ENCODE results near the gene DIABLO. TPM values are rescaled to one million over a fixed set of nuclear protein-coding genes. Genes with fewer than 3 reads are reported as not detected.
A peak's percentile ranks its signal among the peaks of the same experiment; 100 is the strongest.

DIABLO gene
- total RNA-seq, 2 donors from 2014 or later = 80.9 to 95.8 TPM

DNA sequence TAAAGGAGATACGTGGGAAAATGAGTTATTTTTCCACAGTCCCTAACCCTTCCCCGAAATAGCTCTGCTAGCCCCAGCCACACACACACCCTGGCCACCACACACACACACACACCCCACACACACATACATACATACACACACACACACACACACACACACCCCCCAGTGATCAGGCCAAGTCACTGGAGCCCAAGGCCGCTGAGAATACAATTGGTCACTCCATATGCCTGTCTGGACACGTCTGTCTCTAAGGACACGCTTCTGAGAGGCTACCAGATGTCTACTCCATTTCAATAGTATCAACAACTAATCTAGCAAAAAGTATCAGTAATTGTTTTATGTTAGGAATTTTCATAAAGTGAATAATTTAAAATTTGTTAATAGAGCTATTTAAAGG is 13.0 kb upstream of the DIABLO start:
- Mint-ChIP-seq H3K27ac (no peak overlapping the region), H3K27me3 (no peaks in the 10 kb centered on the region), H3K4me1 (peaks cover 17% of the 10 kb centered on the region), H3K36me3 (ENCODE audit: low read depth) (peaks cover 3% of the 10 kb centered on the region), H3K4me3 (no peak overlapping the region)
- DNase-seq (no peak), ATAC-seq (no peak)
- no peaks in the 10 kb centered on the region for H3K9me3 ChIP-seq (ENCODE audit: control insufficient read depth, low read length, poor library complexity, severe bottlenecking)

DNA sequence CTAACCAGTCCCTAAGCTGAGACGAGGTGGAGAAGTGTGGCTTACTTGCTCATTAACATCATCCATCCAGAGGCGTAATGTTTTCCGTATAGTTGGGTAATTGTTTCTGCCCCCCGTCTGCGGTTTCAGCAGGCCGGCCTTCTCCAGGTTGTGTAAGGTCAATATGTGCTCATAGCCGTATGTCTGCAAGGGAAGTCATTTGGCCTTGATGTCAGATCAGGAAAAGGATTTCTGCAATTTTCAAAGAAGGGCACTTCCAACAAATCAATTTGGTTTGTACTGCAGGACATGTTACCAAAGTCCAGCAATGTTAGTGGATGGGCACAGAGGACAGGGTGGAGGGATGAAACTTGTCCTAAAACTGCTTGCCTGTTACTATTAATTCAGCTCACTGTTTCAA is 9.9 kb upstream of the DIABLO start:
- Mint-ChIP-seq H3K4me3 (no peak overlapping the region), H3K36me3 (ENCODE audit: low read depth) (peaks cover 3% of the 10 kb centered on the region), H3K27ac (peak overlapping the region; percentile 19), H3K27me3 (no peaks in the 10 kb centered on the region), H3K4me1 (peaks cover 7% of the 10 kb centered on the region)
- DNase-seq = no peak
- no peak for ATAC-seq
- H3K9me3 ChIP-seq (ENCODE audit: control insufficient read depth, low read length, poor library complexity, severe bottlenecking) = no peaks in the 10 kb centered on the region

DNA sequence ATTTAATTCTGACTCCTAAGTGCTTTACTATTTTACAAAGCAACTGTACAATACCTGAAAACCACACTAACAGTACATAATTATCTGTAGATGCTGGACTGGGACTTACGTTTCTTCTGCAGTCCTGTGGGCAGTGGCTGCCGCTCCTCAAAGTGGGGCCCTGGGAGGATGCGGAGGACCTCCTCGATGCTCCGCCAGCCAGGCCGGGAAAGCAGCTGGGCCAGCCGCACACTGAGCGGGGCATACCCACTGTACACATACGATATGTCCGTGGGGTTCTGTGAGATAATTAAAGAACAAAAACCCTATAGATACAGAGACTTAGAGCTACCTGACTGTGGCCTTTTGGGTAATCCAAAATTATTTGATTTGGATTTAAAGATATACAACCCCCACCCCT is 6.8 kb upstream of the DIABLO start:
- H3K4me3 Mint-ChIP-seq = no peak overlapping the region
- H3K9me3 ChIP-seq (ENCODE audit: control insufficient read depth, low read length, poor library complexity, severe bottlenecking) = no peaks in the 10 kb centered on the region
- H3K36me3 Mint-ChIP-seq (ENCODE audit: low read depth) = peaks cover 3% of the 10 kb centered on the region
- no peaks in the 10 kb centered on the region for H3K27me3 Mint-ChIP-seq
- ATAC-seq (no peak), DNase-seq (no peak)
- H3K27ac Mint-ChIP-seq = no peak overlapping the region
- H3K4me1 Mint-ChIP-seq = peaks cover 10% of the 10 kb centered on the region

DNA sequence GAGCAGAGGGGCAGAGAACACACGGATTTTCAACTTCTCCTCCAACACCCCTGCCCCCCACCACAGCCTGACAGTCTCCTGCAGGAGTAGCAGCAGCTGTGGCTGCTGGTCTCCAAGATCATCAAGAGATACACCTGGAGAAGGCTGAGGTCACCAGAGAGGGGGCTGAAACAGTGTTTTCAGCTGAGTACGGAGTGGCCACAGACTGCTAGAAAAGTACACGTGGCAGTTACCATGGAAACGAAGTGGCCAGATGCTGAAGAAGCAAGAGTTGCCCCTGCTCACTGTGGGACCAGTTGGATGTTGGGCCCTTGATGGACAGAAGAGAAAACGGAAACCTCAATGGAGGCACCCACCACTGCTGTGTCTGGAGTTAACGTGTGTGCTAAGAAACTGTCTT is 4.9 kb upstream of the DIABLO start:
- DNase-seq = no peak
- peaks cover 3% of the 10 kb centered on the region for H3K36me3 Mint-ChIP-seq (ENCODE audit: low read depth)
- peaks cover 13% of the 10 kb centered on the region for H3K4me1 Mint-ChIP-seq
- H3K27ac Mint-ChIP-seq = no peak overlapping the region
- ATAC-seq = no peak
- H3K27me3 Mint-ChIP-seq = no peaks in the 10 kb centered on the region
- no peaks in the 10 kb centered on the region for H3K9me3 ChIP-seq (ENCODE audit: control insufficient read depth, low read length, poor library complexity, severe bottlenecking)
- H3K4me3 Mint-ChIP-seq = no peak overlapping the region

DNA sequence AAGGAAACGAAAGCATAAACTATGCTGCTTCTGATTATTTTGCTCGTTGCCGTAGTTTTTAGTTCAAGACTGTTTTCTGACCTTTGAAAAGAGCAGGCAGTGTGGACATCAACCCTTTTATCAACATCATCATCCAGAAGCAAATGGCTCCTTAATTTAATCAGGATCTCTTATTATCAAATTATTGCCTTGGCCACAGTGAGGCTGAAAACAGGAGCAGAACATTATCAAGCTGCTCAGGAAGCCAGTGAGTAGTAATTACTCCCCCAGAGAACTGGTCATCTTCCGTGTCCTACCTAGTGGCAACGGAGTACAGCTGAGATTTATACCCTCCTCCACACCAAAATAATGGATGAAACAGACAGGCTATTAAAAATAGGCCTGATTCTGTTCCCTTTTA is 2.2 kb upstream of the DIABLO start:
- H3K36me3 Mint-ChIP-seq (ENCODE audit: low read depth) = no peaks in the 10 kb centered on the region
- no peak overlapping the region for H3K27ac Mint-ChIP-seq
- DNase-seq (no peak), ATAC-seq (no peak)
- no peaks in the 10 kb centered on the region for H3K9me3 ChIP-seq (ENCODE audit: control insufficient read depth, low read length, poor library complexity, severe bottlenecking)
- H3K4me1 Mint-ChIP-seq = peaks cover 19% of the 10 kb centered on the region
- no peaks in the 10 kb centered on the region for H3K27me3 Mint-ChIP-seq
- peak overlapping the region; percentile 64 for H3K4me3 Mint-ChIP-seq

DNA sequence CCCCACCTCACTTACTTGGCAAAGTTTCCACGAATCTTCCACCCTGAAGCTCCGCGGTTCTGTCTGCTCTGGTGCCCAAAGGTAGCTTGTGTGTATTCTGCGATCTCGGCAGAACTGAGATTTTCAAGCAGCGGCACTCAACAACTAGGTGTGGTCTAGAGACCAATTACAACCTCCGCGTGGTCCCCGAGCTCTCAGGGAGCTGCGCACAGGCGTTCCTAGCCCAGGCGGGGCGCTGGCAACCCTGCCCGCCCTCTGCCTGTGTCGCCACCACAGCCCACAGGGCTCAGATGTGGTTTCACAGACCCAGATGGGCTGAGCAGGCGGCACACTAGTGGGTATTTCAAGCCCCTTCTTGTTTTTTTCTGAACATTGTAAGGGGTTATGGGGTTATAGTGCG is 1.5 kb upstream of the DIABLO start:
- Mint-ChIP-seq H3K27me3 (no peaks in the 10 kb centered on the region), H3K27ac (no peak overlapping the region), H3K4me3 (peak overlapping the region; percentile 79), H3K36me3 (ENCODE audit: low read depth) (no peaks in the 10 kb centered on the region), H3K4me1 (peaks cover 19% of the 10 kb centered on the region)
- no peaks in the 10 kb centered on the region for H3K9me3 ChIP-seq (ENCODE audit: control insufficient read depth, low read length, poor library complexity, severe bottlenecking)
- no peak for ATAC-seq
- peak in 2 of 3 donors; percentile 25 to 43 for DNase-seq

DNA sequence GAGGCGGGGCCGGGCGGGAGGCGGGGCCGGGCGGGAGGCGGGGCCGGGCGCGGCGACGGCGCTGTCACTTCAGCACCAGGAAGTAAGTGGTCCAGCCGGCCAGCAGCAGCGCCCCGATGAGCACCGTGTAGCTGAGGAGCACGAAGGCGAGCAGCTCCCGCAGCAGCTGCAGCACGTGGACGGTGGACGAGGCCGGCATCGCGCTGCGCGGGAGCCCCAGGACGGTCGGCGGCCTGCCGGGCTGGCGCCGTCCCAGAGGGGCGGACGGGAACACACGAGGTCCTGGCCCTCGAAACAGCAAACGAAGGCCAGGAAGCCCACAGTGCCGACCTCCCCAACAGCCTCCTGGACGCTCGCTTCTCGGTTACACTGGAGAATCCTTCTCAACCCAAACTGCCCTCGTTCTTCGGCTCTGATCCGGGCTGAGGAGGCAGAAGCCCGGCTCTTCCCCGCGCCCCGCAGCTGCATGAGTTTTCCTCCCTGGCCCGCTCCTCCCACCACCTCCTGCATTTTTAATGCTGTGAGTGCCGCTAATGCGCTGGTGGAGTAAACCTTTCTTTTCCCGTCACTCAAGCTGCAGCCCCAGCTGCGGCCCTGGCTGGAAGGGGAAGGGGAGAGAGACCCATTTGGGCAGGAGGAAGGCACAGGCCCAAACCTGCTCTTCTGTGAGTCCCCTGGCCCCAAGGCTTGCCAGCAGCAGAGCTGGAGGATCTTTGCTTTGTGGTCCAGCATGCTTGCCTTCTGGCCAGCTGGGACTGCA is 694 bp upstream of the DIABLO start:
- no peak overlapping the region for H3K27ac Mint-ChIP-seq
- H3K9me3 ChIP-seq (ENCODE audit: control insufficient read depth, low read length, poor library complexity, severe bottlenecking) = no peaks in the 10 kb centered on the region
- peak overlapping the region; percentile 88 for H3K4me3 Mint-ChIP-seq
- H3K36me3 Mint-ChIP-seq (ENCODE audit: low read depth) = no peaks in the 10 kb centered on the region
- DNase-seq (no peak), ATAC-seq (no peak)
- H3K4me1 Mint-ChIP-seq = peaks cover 19% of the 10 kb centered on the region
- H3K27me3 Mint-ChIP-seq = no peaks in the 10 kb centered on the region

DNA sequence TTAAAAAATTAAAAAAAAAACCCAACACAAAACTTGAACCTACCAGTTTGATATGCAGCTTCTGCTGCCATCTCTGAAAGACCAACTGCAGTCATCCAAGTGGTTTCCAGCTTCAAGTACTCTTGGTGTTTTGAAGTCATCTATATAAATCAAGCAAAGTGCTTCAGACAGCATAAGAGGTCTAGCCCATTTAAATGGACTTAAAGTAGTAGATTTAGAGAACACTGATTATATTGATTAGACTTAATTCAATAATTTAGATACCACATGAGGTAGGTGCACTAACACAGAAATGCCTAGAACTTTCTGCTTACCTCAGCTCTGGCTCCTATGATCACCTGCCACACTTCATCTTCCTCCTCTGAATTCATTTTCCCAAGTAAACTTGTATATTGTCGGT is 9.4 kb downstream of the DIABLO start:
- H3K27me3 Mint-ChIP-seq = no peaks in the 10 kb centered on the region
- H3K4me1 Mint-ChIP-seq = peaks cover 2% of the 10 kb centered on the region
- H3K27ac Mint-ChIP-seq = no peak overlapping the region
- ATAC-seq (no peak), DNase-seq (no peak)
- no peak overlapping the region for H3K4me3 Mint-ChIP-seq
- no peaks in the 10 kb centered on the region for H3K9me3 ChIP-seq (ENCODE audit: control insufficient read depth, low read length, poor library complexity, severe bottlenecking)
- peaks cover 4% of the 10 kb centered on the region for H3K36me3 Mint-ChIP-seq (ENCODE audit: low read depth)

DNA sequence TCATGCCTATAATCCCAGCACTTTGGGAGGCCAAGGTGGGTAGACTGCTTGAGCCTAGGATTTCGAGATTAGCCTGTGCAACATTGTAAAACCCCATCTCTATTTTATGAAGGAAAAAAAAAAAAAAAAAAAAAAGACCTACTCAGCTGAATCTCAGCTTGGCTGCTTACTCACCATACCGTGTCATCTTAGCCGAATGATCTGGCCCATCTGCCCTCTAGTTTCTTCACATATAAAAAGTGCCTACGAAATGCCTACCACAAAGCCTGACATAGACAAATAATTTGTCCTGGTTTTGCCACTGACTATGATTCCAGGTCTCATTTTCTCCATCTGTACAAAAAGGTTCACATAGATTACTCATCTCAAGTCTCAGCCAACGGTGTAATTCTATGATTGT is 10.1 kb downstream of the DIABLO start:
- Mint-ChIP-seq H3K27ac (no peak overlapping the region), H3K4me3 (no peak overlapping the region), H3K4me1 (peaks cover 2% of the 10 kb centered on the region), H3K36me3 (ENCODE audit: low read depth) (peaks cover 4% of the 10 kb centered on the region), H3K27me3 (no peaks in the 10 kb centered on the region)
- no peaks in the 10 kb centered on the region for H3K9me3 ChIP-seq (ENCODE audit: control insufficient read depth, low read length, poor library complexity, severe bottlenecking)
- DNase-seq (no peak), ATAC-seq (no peak)

DNA sequence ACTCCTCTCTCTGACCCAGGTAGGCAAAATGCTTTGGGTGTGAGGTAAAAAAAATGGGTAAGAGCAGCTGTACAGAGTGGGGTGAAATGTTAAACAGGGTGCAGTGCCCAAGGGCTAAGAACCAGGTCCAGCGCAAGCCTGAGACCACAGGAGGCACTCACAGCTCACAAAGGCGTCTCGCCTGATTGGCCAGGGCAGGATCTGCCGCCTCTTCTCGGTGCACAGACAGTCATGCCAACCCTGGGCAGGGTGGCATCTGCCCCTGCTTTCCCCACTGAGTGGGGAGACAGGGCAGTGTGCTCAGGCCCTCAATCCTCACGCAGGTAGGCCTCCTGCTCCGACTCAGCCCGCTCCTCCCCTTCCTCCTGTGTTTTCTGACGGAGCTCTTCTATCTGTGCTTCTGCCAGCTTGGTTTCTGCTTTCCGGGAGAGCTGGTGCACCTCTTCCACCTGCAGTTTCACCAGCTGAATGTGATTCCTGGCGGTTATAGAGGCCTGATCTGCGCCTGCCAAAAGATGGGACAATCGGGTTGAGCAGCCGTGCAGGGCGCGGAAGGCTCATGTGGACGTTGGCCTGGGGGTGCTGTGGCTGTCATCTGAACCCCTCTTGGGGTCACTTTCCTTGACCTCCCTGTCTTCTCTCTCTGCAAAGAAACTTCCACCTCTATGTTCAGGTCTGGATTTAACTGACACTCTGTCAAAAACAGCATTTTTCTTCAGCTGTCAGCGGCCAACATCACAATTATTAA is 17.6 kb downstream of the DIABLO start:
- H3K4me1 Mint-ChIP-seq = peaks cover 14% of the 10 kb centered on the region
- peaks cover 6% of the 10 kb centered on the region for H3K27me3 Mint-ChIP-seq
- peak overlapping the region; percentile 86 for H3K27ac Mint-ChIP-seq
- ATAC-seq (no peak), DNase-seq (no peak)
- H3K36me3 Mint-ChIP-seq (ENCODE audit: low read depth) = peaks cover 3% of the 10 kb centered on the region
- H3K4me3 Mint-ChIP-seq = peak overlapping the region; percentile 41
- no peaks in the 10 kb centered on the region for H3K9me3 ChIP-seq (ENCODE audit: control insufficient read depth, low read length, poor library complexity, severe bottlenecking)

DNA sequence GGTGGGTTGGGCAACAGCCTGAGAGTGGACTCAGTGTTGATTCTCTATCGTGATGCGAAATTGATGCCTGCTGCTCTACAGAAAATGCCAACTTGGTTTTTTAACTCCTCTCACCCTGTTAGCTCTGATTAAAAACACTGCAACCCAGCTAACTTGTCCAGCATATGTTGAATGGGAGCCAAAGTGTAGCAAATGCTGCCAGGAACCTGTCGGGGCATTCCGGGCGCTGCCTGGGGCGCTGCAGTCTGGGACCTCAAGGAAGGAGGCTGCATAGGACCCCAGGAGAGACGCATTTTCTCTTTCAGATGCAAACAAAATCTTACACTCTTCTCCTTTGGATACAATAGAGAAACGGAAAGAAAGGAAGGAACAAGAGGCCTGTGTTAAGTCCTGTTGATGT is 18.5 kb downstream of the DIABLO start:
- H3K36me3 Mint-ChIP-seq (ENCODE audit: low read depth) = peaks cover 3% of the 10 kb centered on the region
- H3K27me3 Mint-ChIP-seq = peaks cover 6% of the 10 kb centered on the region
- no peak overlapping the region for H3K27ac Mint-ChIP-seq

DNA sequence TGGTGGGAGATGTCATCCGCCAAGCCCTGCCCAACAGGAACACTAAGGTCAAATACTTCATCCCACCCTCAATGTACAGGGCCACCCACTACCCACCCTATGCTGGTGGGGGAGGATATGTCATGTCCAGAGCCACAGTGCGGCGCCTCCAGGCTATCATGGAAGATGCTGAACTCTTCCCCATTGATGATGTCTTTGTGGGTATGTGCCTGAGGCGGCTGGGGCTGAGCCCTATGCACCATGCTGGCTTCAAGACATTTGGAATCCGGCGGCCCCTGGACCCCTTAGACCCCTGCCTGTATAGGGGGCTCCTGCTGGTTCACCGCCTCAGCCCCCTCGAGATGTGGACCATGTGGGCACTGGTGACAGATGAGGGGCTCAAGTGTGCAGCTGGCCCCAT is 18.9 kb downstream of the DIABLO start:
- Mint-ChIP-seq H3K27ac (peak overlapping the region; percentile 88), H3K4me1 (peaks cover 17% of the 10 kb centered on the region), H3K4me3 (no peak overlapping the region), H3K27me3 (peaks cover 6% of the 10 kb centered on the region), H3K36me3 (ENCODE audit: low read depth) (peaks cover 3% of the 10 kb centered on the region)
- ATAC-seq (no peak), DNase-seq (no peak)
- H3K9me3 ChIP-seq (ENCODE audit: control insufficient read depth, low read length, poor library complexity, severe bottlenecking) = no peaks in the 10 kb centered on the region

More for the DNA sequence above, 18.5 kb downstream of the DIABLO start:
- H3K4me3 Mint-ChIP-seq = no peak overlapping the region
- no peak for ATAC-seq
- no peaks in the 10 kb centered on the region for H3K9me3 ChIP-seq (ENCODE audit: control insufficient read depth, low read length, poor library complexity, severe bottlenecking)
- H3K4me1 Mint-ChIP-seq = peaks cover 17% of the 10 kb centered on the region
- no peak for DNase-seq

DNA sequence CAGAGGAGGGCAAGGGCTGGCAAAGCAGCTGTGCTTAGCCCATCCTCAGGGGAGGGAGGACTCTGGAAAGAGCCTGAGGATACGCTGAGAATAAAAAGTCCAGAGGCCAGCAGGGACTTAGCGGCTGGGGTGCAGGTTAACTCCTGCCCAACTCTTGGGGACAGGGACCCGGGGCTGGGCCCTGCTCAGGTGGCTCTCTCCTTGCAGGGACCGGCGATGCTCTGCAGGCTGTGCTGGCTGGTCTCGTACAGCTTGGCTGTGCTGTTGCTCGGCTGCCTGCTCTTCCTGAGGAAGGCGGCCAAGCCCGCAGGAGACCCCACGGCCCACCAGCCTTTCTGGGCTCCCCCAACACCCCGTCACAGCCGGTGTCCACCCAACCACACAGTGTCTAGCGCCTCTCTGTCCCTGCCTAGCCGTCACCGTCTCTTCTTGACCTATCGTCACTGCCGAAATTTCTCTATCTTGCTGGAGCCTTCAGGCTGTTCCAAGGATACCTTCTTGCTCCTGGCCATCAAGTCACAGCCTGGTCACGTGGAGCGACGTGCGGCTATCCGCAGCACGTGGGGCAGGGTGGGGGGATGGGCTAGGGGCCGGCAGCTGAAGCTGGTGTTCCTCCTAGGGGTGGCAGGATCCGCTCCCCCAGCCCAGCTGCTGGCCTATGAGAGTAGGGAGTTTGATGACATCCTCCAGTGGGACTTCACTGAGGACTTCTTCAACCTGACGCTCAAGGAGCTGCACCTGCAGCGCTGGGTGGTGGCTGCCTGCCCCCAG is 19.6 kb downstream of the DIABLO start:
- peak overlapping the region; percentile 86 for H3K4me3 Mint-ChIP-seq
- peak overlapping the region; percentile 88 for H3K27ac Mint-ChIP-seq
- peaks cover 17% of the 10 kb centered on the region for H3K4me1 Mint-ChIP-seq
- ATAC-seq (no peak), DNase-seq (no peak)
- H3K9me3 ChIP-seq (ENCODE audit: control insufficient read depth, low read length, poor library complexity, severe bottlenecking) = no peaks in the 10 kb centered on the region
- H3K27me3 Mint-ChIP-seq = peaks cover 6% of the 10 kb centered on the region
- peaks cover 3% of the 10 kb centered on the region for H3K36me3 Mint-ChIP-seq (ENCODE audit: low read depth)

All from T-helper 17 cell (primary cell).